Calu3 (cell line): ENCODE measurements around the gene ACAA1. TPM values are rescaled to one million over a fixed set of nuclear protein-coding genes. Genes with fewer than 3 reads are reported as not detected.

Source experiments
- BruUV-seq: library from RNA; stranded (reverse); fragments of 400-500 nt; replicated peaks from 2 replicates; lab custom pipeline; 2021; lab: Mats Ljungman, UMichigan
- CTCF ChIA-PET: fragments of 300-600 bp; sonication (Branson Sonifier 250); formaldehyde crosslinking; loops from one replicate; lab custom pipeline; 2022; ENCODE audit warnings: antibody characterized with exemption; lab: Charles Lee
- DNase-seq: peaks from one replicate; pipeline ENCODE4 v3.0.0; 2022
- H3K27ac Mint-ChIP-seq: one replicate; pipeline ENCODE4 v1.8.0; 2022; ENCODE audit warnings: mixed read lengths; ENCODE audit not compliant: unreplicated experiment
- H3K27me3 Mint-ChIP-seq: one replicate; pipeline ENCODE4 v1.8.0; 2022; ENCODE audit warnings: mixed read lengths; ENCODE audit not compliant: unreplicated experiment
- H3K36me3 Mint-ChIP-seq: one replicate; pipeline ENCODE4 v1.8.0; 2022; ENCODE audit warnings: mild to moderate bottlenecking, moderate library complexity, mixed read lengths; ENCODE audit not compliant: insufficient read depth, unreplicated experiment
- H3K4me1 Mint-ChIP-seq: one replicate; pipeline ENCODE4 v1.8.0; 2022; ENCODE audit warnings: mild to moderate bottlenecking, low read depth, mixed read lengths; ENCODE audit not compliant: unreplicated experiment
- H3K4me3 Mint-ChIP-seq: one replicate; pipeline ENCODE4 v1.8.0; 2022; ENCODE audit warnings: mild to moderate bottlenecking, low read depth, moderate library complexity, mixed read lengths; ENCODE audit not compliant: unreplicated experiment
- H3K9me3 Mint-ChIP-seq: one replicate; pipeline ENCODE4 v1.8.0; 2022; ENCODE audit warnings: low read depth, mixed read lengths; ENCODE audit not compliant: unreplicated experiment
- intact Hi-C: fragments of 100-400 bp; cut with micrococcal nuclease; formaldehyde crosslinking; loops from one replicate; pipeline ENCODE4 v1.10.0; 2022; ENCODE audit not compliant: unreplicated experiment
- total RNA-seq: library from RNA; stranded (reverse); gene quantifications from 2 replicates; pipeline ENCODE4 v1.2.3, GENCODE V29; 2022
- TF ChIP-seq, protein P1 (sequence below): fragments of 200-600 bp; IDR thresholded peaks from one replicate; pipeline ENCODE4 v1.8.0; 2022; ENCODE audit warnings: antibody characterized with exemption; ENCODE audit not compliant: unreplicated experiment

The ACAA1 gene
- total RNA-seq, 1 experiment from 2014 or later: 64.5 TPM

DNA sequence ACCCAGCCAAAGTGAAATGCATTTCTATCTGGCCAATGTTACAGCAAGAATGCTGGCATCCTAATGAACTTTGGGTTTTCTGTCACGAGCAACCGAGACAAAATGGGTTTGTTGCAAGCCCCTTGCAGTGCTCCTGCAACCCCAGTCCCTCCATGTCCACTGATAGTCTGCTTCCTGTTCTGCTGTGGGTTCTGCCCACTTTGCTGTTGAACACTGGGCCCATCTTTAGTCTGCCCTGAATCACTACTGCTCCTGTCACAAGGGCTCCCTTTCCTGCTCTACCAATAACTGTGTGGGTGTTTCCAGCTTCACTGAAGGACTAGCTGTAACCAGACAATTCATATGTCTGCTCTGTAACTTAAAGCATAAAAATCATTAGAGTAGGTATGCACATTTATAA lies 15.7 kb upstream of the ACAA1 start:
- intact Hi-C loops: no loop called here
- no peaks in the 10 kb centered on the region for H3K9me3 Mint-ChIP-seq
- peak overlapping the region; percentile 83 for H3K27ac Mint-ChIP-seq
- DNase-seq: no peak
- no peak overlapping the region for H3K4me3 Mint-ChIP-seq
- BruUV-seq: no TSS peak
- CTCF ChIA-PET: interaction anchor here (0.6 to 1.8 kb wide), 2 partner anchors 13 to 103 kb away, joined by 4 to 17 read pairs; partner anchors contain the start of gene OXSR1
- H3K27me3 Mint-ChIP-seq: no peaks in the 10 kb centered on the region
- peaks cover 11% of the 10 kb centered on the region for H3K36me3 Mint-ChIP-seq
- TF ChIP-seq, protein P1, sequence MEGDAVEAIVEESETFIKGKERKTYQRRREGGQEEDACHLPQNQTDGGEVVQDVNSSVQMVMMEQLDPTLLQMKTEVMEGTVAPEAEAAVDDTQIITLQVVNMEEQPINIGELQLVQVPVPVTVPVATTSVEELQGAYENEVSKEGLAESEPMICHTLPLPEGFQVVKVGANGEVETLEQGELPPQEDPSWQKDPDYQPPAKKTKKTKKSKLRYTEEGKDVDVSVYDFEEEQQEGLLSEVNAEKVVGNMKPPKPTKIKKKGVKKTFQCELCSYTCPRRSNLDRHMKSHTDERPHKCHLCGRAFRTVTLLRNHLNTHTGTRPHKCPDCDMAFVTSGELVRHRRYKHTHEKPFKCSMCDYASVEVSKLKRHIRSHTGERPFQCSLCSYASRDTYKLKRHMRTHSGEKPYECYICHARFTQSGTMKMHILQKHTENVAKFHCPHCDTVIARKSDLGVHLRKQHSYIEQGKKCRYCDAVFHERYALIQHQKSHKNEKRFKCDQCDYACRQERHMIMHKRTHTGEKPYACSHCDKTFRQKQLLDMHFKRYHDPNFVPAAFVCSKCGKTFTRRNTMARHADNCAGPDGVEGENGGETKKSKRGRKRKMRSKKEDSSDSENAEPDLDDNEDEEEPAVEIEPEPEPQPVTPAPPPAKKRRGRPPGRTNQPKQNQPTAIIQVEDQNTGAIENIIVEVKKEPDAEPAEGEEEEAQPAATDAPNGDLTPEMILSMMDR: no peak
- H3K4me1 Mint-ChIP-seq: peaks cover 30% of the 10 kb centered on the region

DNA sequence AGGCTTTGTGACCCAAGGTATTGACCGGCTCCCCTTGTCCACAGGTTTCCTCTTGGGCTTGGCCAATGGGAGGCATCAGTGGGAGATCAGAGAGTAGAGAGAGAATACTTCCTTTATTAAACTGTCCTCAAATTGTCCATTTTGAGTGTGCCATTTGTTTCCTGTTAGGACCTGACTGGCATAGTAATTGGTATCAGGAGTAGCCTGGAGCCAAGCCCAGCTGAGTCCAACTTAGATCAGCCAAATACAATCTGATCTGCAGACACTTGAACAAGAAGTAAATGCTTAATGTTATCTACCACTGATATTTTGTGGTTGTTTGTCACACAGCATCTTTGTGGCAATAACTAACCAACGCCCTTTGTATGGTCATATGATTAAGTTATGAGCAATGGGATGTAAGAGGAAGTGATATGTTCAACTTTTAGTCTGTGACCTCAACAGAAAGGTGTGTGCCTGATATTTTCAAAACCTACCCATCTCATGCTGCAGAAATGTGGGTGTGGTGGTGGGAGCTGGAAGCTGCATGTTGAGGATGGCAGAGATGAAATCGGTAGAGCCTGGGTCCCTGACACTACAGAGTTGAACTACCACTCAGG lies 14.8 kb upstream of the ACAA1 start:
- H3K27ac Mint-ChIP-seq: peak overlapping the region; percentile 91
- BruUV-seq: no TSS peak
- TF ChIP-seq, protein P1: no peak
- peaks cover 30% of the 10 kb centered on the region for H3K4me1 Mint-ChIP-seq
- peaks cover 6% of the 10 kb centered on the region for H3K9me3 Mint-ChIP-seq
- H3K4me3 Mint-ChIP-seq: no peak overlapping the region
- intact Hi-C loops: no loop called here
- peaks cover 11% of the 10 kb centered on the region for H3K36me3 Mint-ChIP-seq
- CTCF ChIA-PET: interaction anchor here (0.6 to 1.8 kb wide), 3 partner anchors 13 to 104 kb away, joined by 3 to 17 read pairs (median 4); partner anchors contain the start of gene OXSR1
- peak; percentile 51 for DNase-seq
- no peaks in the 10 kb centered on the region for H3K27me3 Mint-ChIP-seq

DNA sequence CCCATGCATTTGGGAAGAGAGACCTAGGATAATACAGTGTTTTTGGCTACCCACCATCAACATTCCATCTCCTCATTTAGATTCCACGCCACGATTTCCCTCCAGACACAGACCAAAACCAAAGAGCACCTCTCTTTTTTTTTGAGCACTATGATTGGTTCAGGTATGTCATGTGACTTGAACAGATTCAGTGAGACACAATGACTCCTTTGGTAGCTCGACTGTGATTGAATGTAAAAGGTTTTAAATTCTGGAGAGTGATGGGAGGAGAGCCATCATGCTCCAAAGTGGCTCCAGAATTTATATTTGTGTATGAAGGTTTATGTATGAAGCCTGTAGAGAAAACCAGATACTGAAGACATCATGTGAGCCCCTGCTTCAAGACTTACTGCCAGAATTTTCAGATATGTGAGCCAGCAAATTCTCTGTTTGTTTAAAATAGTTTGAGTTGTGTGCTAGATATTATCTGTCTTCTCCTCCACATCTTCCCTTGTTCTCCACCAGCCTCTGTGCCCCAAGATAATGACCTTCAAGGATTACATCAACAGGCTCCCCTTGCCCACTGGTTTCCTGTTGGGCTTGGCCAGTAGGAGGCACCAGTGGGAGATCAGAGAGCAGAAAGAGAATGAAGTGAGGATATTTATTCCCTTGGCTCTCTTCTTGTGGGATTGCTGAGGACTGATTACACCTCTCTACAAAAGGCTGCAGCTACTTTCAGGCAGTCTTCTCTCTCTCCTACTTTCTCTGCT lies 14.0 kb upstream of the ACAA1 start:
- no peak for DNase-seq
- BruUV-seq: no TSS peak
- TF ChIP-seq, protein P1: no peak
- Mint-ChIP-seq H3K27me3 (no peaks in the 10 kb centered on the region), H3K4me3 (no peak overlapping the region), H3K9me3 (peaks cover 8% of the 10 kb centered on the region), H3K36me3 (peaks cover 11% of the 10 kb centered on the region), H3K27ac (peak overlapping the region; percentile 91), H3K4me1 (peaks cover 30% of the 10 kb centered on the region)
- intact Hi-C loops: no loop called here
- CTCF ChIA-PET: interaction anchor here (1.8 kb wide), 1 partner anchor 14 kb away, joined by 17 read pairs; the partner anchor contains the start of gene OXSR1

DNA sequence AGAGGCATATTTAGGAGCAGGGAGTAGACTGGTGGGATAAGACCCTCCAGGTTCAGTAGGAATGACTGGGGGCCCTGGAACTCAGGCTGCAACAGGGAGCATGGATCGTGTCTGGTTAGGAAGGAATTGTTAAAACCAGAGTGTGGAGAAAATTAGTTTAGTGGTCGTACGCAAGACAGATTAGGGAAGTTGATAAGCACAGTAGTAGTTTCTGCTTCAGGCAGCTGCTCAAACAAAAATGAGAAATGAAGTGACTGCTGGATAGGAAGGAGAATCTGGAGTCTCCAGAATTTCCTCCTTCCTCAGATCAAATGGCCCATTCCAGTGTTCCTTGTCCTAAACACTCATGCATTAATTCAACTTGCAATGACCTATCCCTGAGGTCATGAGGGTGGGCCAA lies 12.8 kb upstream of the ACAA1 start:
- no TSS peak for BruUV-seq
- Mint-ChIP-seq H3K9me3 (peaks cover 8% of the 10 kb centered on the region), H3K27ac (no peak overlapping the region), H3K4me1 (peaks cover 30% of the 10 kb centered on the region), H3K4me3 (no peak overlapping the region), H3K36me3 (peaks cover 11% of the 10 kb centered on the region), H3K27me3 (no peaks in the 10 kb centered on the region)
- intact Hi-C loops: no loop called here
- DNase-seq: no peak
- CTCF ChIA-PET: no interaction called here
- TF ChIP-seq, protein P1: no peak
